ENCODE data around the gene GUCA2A. TPM values are rescaled to one million over a fixed set of nuclear protein-coding genes. Genes with fewer than 3 reads are reported as not detected.

The GUCA2A gene
- total RNA-seq, 1 experiment from 2014 or later: not detected

DNA sequence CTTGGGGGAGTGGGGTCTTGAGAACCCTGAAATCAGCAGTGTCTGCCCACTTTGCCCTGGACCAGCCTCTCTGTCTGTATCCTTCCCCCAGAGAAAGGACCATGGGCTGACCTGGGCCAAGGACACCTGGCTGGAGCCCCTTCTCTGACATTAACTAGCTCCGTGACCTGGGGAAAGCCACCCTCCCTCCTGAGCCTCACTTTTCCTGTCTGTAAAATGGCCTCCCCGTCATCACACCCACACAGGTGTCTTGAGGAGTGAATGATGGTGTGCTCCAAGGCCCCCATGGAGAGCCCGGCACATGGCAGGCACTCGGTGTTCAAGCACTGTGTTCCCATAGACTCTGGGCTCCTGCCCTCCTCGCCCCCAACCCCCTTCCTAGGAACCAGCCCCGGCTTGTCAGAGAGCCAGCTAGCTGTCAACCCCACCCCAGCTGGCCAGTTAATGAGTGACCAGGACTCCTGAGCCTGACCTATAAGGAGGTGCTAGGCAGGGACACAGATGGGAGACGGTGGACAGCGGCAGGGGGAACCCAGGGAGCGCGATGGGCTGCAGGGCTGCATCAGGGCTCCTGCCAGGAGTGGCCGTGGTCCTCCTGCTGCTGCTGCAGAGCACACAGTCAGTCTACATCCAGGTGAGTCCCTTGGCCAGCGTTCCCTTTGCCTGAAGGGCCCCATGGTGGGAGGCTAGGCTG is 11.5 kb downstream of the GUCA2A start, which contains the start of gene GUCA2B:
Gene GUCA2B (plus strand): TSS at position 504 of the 694 bp plus-strand sequence. CDS start 41 bp downstream, at position 545.
- no peak within 1 kb of the TSS for H2AK5ac ChIP-seq (ENCODE audit: insufficient read length, low read length)
- no peak within 1 kb of the TSS for H3K27ac ChIP-seq (ENCODE audit: insufficient read length, low read depth, low read length)
- H3K27me3 Mint-ChIP-seq (ENCODE audit: low read depth): peaks cover 12% of the 10 kb centered on the region
- no peak for DNase-seq
- H3K4me2 ChIP-seq (ENCODE audit: insufficient read depth, insufficient read length, low read length): no peak within 1 kb of the TSS
- no peak within 1 kb of the TSS for H2BK5ac ChIP-seq (ENCODE audit: insufficient read length, low read length)
- no peaks in the 10 kb centered on the region for H3K23me2 ChIP-seq (ENCODE audit: insufficient read length, low read depth, low read length, poor library complexity, severe bottlenecking)
- no peaks in the 10 kb centered on the region for H3K9me3 Mint-ChIP-seq
- H3K4me1 ChIP-seq (ENCODE audit: insufficient read depth, low read length): no peaks in the 10 kb centered on the region
- H4K5ac ChIP-seq (ENCODE audit: insufficient read length, low read depth, low read length): no peak within 1 kb of the TSS
- no peaks in the 10 kb centered on the region for H3K27me3 ChIP-seq (ENCODE audit: insufficient read depth, low read length)
- no peaks in the 10 kb centered on the region for H3K79me1 ChIP-seq (ENCODE audit: insufficient read depth, low read depth, low read length, poor library complexity, severe bottlenecking)
- no peaks in the 10 kb centered on the region for H3K79me2 ChIP-seq (ENCODE audit: insufficient read depth, low read length)
- H3T11ph ChIP-seq (ENCODE audit: low read length): no peak within 1 kb of the TSS
- no peak within 1 kb of the TSS for H3K4ac ChIP-seq (ENCODE audit: low read depth, low read length)
- no peak within 1 kb of the TSS for H2BK12ac ChIP-seq (ENCODE audit: insufficient read length, low read depth, low read length)
- H2AFZ ChIP-seq (ENCODE audit: low read length): no peak within 1 kb of the TSS
- no peak within 1 kb of the TSS for H3K56ac ChIP-seq (ENCODE audit: insufficient read length, low read depth, low read length)
- no peaks in the 10 kb centered on the region for H3K9me3 ChIP-seq (ENCODE audit: control insufficient read depth, low read depth, low read length)
- no peaks in the 10 kb centered on the region for H3K4me1 Mint-ChIP-seq
- H4K20me1 ChIP-seq (ENCODE audit: control insufficient read depth, insufficient read depth, insufficient read length): no peaks in the 10 kb centered on the region
- no peak within 1 kb of the TSS for H4K91ac ChIP-seq (ENCODE audit: insufficient read length, low read depth, low read length)
- no peaks in the 10 kb centered on the region; a peak in 1 of 7 replicates for H3K36me3 Mint-ChIP-seq (ENCODE audit: insufficient read depth in 1 of 3, low read depth in 3 of 3)
- H2BK15ac ChIP-seq (ENCODE audit: low read depth, low read length): no peak within 1 kb of the TSS
- TF ChIP-seq, protein P1, sequence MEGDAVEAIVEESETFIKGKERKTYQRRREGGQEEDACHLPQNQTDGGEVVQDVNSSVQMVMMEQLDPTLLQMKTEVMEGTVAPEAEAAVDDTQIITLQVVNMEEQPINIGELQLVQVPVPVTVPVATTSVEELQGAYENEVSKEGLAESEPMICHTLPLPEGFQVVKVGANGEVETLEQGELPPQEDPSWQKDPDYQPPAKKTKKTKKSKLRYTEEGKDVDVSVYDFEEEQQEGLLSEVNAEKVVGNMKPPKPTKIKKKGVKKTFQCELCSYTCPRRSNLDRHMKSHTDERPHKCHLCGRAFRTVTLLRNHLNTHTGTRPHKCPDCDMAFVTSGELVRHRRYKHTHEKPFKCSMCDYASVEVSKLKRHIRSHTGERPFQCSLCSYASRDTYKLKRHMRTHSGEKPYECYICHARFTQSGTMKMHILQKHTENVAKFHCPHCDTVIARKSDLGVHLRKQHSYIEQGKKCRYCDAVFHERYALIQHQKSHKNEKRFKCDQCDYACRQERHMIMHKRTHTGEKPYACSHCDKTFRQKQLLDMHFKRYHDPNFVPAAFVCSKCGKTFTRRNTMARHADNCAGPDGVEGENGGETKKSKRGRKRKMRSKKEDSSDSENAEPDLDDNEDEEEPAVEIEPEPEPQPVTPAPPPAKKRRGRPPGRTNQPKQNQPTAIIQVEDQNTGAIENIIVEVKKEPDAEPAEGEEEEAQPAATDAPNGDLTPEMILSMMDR (conservative IDR thresholded peaks at IDR 0.05): no peak
- WGBS (ENCODE audit: extremely low coverage, insufficient read length, low lambda C conversion rate): no CpG with 5 or more reads among the region's 12 CpGs
- H2BK20ac ChIP-seq (ENCODE audit: low read depth, low read length, poor library complexity, severe bottlenecking): no peak within 1 kb of the TSS
- H3K27ac Mint-ChIP-seq: peak within 1 kb of the TSS in 1 of 3 experiments; percentile 25; a peak in 1 of 7 replicates
- no peak within 1 kb of the TSS for H4K8ac ChIP-seq (replicated peaks; ENCODE audit: insufficient read length, low read depth, low read length)
- H3K23ac ChIP-seq (ENCODE audit: insufficient read length, low read depth, low read length): no peak within 1 kb of the TSS
- H2BK120ac ChIP-seq (ENCODE audit: low read depth, low read length, poor library complexity, severe bottlenecking): no peak within 1 kb of the TSS
- no peak within 1 kb of the TSS for H3K18ac ChIP-seq (ENCODE audit: insufficient read length, low read depth, low read length)
- H3K4me3 Mint-ChIP-seq: no peak within 1 kb of the TSS
- no peak within 1 kb of the TSS for H3K14ac ChIP-seq (ENCODE audit: insufficient read depth, low read length)
- no peak within 1 kb of the TSS for H3K9ac ChIP-seq (ENCODE audit: extremely low read depth, insufficient read length, low read length)

Data from H9 (cell line).